Fibroblast of skin of left biceps (primary cell): ENCODE results near the gene TRIP11.
"Not testable (repeated sequence)": the region's sequence is repeated elsewhere in the genome, so short reads cannot be mapped to it uniquely, and the experiment has no call there.

Experiments
- DNase-seq, 2 experiments: peaks; one replicate each; pipeline ENCODE4 v3.0.0-alpha.2; 2013; ENCODE audit warnings: low read depth in 2 of 2

TRIP11 gene

DNA sequence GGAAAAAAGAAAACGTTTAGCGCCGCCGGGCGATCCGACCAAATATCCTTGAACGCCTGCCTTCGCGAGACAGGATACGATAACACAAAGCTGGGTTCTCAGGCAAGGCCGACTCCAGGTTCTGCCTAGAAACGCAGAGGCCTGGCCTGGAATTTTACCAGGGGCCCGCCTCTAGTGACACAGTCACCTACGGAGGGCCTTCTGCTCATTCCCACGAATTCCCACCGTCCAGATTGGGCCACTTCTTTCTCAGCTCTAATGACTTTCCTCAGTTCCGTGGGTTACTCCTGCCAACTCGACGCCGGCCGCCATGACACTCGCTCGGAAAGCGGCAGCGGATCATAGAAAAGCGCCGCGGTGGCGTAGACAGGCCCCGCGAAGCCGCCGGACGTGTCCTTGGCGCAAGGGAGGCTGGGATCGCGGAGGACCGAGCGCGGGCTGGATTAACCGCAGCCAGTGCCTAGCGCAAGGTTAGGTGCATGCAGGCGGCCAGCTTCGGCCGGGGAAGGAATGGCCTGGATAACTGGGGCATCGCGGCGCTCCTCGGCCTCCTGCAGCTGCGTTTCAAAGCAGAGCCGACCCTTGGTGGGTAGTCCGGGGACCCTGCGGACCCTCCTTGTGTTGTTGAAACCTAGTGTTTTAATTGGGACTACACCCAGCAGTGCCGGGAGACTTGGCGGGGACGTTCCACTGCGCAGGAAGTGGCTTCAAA lies at the start of gene TRIP11:
TRIP11 (minus strand) TSS at position 341 of the 712 bp plus-strand sequence. CDS start 374 bp downstream, outside the sequence.
- peak; percentile 78 to 79 for DNase-seq

DNA sequence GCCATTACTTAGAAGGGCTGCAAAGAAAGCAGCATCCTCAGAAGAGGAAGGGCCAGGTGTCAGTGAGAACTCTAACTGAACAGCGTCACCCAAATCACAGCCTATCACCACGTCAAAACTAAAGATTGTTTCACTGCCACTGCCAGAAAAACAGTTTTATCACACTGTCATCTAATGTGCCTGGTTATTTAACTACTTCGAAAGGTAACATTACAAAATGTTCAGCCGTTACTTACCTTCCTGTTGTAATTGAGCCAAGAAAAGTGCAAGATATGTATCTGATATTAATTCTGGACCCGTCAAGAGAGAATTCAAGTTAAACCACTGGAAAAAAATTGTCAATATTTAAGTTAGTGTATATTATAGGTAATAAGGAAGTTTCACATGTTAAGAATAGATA lies 48.6 kb upstream of the TRIP11 start:
- DNase-seq: no peak

DNA sequence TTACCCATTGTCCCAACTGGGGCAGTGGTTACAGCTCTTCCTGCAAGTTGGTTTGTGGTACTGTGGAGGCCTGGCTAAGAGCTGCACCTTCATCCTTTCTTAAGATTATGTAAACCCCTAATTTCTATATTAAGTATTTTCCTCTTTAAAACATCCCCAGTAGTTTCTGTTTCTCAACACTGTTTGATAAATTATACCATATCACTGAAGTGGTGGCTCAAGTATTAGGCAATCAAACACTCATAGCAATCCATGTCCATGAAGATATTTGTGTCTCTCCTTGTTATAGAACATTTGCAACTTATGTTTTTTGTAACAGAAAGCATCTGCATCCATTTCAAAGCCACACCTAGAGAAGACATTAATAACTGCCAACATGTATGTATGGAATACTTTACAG lies 34.7 kb upstream of the TRIP11 start:
- no peak for DNase-seq

DNA sequence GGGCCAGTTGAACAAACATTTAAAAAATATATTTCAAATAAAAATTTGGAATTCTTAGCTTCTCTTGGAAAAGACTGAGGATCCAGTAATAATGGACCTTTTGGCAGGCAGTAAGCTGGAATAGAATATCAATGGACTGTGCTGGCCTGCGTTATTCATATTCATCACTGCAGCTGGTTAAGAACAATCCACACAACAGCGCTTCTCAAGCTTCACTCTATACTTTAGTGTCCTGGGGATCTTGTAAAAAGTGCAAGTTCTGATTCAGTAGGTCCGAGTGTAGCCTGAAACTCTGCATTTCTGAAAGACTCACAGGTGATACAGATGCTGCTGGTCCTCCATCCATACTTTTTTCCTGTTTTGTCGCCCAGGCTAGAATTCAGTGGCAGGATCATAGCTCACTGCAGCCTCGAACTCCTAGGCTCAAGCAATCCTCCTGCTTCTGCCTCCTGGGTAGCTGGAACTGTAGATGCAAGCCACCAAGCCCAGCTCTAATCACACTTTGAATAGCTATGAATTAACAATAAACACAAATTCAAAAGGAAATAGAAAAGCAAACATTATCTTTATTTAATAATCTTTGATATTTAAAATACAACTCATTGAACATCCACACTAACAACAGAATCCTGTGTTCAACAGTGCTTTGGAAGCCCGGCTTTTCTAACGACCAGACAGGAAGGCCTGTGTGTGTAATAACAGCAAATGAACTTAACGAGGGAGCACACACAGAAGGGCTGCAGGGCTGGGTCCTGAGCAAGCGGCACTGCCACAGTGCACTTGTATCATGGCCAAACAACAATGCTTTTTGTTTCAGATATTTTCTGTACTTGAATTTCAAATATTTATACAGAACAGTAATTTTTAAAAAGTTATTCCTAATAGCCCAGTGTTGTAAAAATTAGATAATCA lies 18.4 kb upstream of the TRIP11 start:
- DNase-seq: no peak

DNA sequence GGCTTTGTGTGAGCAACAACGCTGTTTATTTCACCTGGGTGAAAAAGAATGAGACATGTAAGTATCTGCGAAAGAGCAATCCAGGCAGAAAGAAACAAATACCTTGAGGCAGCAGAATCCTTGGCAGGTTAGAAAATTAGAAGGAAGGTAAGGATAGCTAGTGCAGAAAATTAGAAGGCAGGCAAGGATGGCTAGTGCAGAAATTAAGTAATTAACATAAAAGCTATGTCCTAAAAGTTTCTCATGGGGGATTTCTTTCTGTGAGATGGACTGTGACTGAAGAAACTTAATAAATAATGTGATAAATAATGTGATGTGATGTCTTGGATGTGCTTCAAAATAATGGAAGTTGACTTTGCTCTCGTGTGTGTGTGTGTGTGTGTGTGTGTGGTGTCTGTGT lies 9.9 kb upstream of the TRIP11 start:
- no peak for DNase-seq

DNA sequence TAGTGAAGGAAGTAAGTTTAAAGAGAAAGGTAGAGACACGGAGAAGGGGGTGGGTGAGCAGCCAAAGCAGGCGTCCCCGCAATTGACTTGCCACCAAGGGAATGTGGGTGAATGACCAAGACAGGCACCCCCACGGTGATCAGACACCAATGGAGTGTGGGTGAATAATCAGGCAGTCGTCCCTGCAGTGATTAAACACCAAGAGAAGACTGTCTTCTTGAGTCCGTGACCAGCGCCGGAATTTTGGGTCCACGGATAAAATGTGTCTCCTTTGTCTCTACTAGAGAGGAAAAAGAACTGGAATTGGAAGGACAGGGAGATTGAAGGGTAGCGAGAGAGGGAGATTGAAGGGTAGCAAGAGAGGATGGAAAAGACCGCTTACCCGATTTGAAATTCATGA lies 9.4 kb upstream of the TRIP11 start:
- not testable (repeated sequence) for DNase-seq

DNA sequence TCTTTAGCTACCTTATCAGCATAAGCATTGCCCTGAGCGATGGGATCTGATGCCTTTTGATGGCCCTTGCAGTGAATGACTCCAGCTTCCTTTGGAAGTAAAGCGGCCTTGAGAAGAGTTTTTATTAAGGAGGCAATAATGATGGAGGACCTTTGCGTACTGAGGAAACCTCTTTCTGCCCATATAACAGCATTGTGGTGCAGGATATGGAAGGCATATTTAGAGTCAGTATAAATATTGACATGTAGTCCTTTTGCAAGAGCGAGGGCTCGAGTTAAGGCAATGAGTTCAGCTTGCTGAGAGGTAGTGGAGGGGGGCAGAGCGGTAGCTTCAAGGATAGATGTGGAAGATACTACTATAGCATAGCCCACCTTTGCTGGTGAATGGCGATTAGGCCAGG lies 6.0 kb upstream of the TRIP11 start:
- DNase-seq: not testable (repeated sequence)

DNA sequence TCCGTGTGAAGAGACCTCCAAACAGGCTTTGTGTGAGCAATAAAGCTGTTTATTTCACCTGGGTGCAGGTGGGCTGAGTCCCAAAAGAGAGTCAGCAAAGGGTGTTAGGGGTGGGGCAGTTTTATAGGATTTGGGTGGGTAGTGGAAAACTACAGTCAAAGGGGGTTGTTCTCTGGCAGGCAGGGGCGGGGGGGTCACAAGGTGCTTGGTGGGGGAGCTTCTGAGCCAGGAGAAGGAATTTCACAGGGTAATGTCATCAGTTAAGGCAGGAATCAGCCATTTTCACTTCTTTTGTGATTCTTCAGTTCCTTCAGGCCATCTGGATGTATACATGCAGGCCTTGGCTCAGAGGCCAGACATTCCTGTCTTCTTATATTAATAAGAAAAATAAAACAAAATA lies 1.9 kb upstream of the TRIP11 start:
- not testable (repeated sequence) for DNase-seq

DNA sequence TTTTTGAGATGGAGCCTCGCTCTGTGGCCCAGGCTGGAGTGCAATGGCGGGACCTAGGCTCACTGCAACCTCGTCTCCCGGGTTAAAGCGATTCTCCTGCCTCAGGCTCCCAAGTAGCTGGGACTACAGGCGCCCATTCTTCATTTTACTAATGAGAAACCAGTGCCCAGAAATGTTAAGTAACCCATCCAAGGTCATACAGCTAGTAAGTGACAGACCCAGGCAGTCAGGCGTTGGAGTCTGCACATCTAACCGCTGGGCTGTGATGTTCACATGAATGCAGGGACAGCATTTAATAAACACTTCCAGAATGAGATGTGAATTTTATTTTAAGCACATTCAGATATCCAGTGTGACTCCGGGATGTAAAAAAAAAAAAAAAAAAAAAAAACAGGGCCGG lies 1.3 kb upstream of the TRIP11 start:
- no peak for DNase-seq

DNA sequence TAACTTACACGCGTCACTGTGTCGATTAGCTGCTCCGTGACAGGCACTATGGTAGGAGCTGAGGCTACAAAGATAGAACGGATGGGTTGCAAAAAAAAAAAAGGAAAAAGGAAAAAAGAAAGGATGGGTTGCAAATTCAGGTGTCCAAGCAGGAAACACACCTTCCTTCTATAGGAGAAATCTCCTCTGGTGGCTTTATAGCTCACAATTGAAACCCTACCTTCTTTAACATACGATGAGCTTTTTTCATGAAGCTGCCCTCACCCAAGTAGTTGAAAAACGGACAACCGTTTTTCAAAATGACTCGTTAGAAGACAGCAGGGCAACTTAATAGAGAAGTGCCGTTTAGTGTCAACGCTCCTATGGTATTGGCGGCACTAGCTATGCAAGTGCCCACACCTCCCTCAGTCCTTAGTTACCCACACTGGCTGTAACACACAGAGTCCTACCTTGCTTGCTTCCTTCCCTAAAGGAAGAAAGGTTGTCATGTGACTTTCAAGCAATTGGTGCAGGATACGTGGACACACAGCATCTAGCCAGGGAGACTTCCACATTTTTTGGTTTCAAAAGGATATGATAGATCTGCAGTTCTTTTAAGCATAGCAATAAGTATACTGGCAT lies 682 bp upstream of the TRIP11 start:
- DNase-seq: peak in 1 of 2 experiments; percentile 2

DNA sequence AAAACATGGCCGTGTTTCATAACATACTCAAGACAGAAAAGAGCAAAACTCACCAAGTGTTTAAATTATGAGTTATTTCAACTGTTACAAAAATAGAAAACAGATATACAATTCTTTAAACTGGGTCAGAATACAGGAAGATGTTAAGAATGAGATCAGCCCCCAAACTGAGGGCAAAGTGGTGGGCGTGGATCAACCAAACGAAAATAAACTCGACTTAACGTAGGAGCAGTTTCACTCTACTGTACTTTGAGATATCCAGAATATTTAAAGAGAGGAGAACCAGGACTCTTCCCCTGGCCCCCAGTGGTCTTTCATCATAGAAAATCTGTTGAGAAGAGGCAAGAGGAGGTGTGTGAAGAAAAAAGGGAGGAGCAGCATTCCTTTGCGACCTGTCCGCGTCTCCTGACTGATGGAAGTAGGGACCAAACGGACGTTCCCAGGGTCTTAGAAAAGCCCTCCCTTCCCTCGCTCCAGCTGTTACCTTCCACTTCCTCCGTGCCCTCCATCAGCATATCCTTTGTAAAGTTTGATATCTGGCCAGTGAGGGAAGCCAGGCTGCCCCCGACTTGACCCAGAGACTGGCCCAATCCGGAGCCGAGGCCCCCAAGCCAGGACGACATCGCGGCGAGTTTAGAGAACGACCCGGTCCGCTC lies 668 bp downstream of the TRIP11 start:
- DNase-seq: peak; percentile 14 to 26

DNA sequence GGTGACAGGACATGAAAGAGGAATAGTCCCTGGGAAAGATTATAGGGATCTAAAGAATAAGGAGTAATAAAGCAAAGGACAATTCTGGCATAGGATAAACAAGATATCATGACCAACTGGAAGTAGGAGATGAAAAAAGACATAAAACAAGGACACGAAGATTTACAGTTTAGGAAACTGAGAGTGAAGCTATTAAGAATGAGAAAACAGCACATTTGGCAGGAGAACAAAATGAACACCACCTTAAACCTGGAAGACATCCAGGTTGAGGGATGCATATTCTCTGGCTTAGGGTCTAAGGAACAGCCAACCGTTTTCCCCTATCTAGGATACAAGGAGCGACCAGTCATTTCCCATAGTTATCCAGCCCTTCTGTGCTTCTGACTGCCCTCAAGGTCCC lies 1.9 kb downstream of the TRIP11 start:
- no peak for DNase-seq

DNA sequence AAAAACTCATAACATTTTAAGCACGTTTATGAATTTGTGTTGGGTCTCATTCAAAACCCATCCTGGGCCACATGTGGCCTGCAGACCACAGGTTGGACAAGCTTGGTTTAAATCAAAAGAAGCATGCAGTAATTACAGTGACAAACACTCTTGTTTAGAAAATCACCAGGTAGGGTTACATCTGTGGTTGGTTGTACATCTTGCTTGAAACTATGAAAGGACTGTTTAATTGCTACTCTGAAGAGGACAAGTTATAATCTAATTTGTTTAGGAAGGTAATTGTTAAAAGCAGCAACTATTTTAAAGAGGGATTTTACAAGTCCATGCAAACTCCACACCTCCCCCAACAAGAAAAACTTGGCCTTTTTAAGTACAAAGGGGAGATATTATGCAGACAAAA lies 4.0 kb downstream of the TRIP11 start:
- DNase-seq: no peak

DNA sequence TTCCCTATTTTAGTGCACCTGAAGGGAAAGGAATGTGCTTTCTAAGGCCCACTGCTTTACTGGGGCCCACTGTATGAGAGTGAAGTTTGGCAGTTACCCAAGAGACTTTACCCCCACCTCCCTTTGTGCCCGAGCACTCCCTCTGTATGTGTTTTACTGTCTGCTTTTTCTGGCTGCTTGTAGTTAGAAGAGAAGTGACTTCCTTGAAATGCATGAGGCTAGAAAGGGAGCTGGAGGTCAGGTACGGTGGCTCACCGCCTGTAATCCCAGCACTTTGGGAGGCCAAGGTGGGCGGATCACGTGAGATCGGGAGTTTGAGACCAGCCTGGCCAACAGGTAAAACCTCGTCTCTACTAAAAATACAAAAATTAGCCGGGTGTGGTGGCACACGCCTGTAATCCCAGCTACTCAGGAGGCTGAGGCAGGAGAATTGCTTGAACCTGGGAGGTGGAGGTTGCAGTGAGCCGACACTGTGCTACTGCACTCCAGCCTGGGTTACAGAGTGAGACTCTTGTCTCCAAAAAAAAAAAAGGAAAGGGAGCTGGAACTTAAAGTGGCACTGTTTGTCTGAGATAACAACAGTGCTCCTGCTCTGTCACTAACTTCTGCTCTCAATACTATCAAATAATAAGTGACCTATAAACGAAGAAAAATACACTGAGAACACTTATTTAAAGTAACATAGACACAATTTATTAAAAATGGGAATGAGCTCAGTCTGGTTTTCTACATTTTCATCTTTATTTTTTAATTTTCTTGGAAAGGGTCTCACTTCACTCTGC lies 5.8 kb downstream of the TRIP11 start:
- no peak for DNase-seq

DNA sequence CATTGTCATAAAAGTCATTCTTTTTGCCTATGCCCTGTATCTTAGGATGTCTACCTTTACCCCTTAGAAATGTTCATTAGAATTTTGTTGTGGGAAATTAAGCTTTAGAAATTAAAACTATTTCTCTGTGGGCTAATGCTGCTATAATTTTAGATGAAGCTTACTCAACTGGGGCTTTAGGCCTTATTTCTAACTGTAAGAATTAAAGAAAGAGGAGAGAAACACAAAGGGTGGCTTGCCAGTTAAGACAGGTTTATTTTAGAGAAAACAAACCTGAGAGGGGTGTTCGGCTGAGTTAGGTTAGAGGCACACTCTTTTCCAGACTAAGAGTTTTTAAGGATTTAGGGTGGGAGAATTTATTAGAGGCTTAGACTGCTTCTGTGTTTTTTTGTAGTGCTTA lies 6.4 kb downstream of the TRIP11 start:
- no peak for DNase-seq

DNA sequence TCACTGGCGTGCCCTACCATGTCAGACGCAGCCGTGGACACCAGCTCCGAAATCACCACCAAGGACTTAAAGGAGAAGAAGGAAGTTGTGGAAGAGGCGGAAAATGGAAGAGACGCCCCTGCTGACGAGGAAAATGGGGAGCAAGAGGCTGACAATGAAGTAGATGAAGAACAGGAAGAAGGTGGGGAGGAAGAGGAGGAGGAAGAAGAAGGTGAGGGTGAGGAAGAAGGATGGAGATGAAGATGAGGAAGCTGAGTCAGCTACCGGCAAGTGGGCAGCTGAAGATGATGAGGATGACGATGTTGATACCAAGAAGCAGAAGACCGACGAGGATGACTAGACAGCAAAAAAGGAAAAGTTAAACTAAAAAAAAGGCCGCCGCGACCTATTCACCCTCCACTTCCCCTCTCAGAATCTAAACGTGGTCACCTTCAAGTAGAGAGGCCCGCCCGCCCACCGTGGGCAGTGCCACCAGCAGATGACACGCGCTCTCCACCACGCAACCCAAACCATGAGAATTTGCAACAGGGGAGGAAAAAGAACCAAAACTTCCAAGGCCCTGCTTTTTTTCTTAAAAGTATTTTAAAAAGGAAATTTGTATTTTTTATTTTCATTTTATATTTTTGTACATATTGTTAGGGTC lies 13.2 kb downstream of the TRIP11 start:
- no peak for DNase-seq

DNA sequence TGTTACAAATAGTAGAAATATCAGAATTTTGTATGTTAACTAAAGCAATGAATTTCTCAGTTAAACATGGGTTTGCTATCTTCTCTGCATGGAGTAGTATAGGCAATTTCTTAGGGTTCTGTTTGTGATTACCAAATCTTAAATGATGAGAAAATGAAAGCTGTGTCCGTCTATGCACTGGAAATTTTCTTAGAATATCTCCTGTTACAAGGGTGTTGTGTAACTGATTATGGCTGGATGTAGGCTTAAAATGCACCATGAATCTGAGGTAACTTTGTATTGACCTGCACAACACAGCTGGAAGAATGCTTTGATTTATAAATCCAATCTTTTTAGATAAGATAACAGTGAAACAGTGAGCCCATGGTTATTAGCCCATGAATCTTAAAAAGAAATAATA lies 17.8 kb downstream of the TRIP11 start:
- no peak for DNase-seq

DNA sequence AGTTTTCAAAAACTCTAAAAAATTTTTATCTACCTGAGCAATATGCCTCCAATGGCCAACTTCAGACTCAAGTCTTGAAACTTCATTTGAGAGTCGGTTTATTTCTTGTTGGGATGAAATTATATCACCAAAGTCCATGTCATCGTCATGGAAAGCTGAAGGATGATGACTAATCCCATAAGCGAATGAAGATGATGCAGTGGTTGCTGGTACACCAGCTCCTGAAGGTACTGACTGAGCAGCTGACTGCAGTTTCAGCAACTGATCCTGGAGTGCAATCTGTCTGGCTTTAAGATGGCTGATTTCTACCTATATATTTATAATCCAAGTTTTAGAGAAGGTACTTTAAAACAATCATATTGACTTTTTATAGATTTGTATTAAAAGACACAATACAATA lies 18.3 kb downstream of the TRIP11 start:
- DNase-seq: no peak

DNA sequence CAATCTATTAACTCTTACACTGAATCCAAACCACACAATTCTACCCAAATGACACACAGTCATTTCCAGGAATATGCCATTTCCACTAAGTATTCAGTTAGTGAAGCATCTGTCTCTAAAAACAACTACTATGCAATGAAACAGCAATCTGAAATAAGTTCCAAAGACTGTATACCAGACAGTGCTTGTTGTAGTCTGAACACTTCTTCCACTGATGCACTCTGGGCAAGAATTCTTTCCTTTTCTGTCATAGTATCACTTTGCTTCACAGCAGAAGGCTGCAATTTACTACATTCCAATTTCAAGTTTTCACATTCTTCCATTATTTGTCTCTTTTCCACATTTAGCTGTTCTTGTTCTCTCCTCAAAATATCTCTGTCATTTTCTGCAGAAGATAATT lies 25.8 kb downstream of the TRIP11 start:
- DNase-seq: no peak

DNA sequence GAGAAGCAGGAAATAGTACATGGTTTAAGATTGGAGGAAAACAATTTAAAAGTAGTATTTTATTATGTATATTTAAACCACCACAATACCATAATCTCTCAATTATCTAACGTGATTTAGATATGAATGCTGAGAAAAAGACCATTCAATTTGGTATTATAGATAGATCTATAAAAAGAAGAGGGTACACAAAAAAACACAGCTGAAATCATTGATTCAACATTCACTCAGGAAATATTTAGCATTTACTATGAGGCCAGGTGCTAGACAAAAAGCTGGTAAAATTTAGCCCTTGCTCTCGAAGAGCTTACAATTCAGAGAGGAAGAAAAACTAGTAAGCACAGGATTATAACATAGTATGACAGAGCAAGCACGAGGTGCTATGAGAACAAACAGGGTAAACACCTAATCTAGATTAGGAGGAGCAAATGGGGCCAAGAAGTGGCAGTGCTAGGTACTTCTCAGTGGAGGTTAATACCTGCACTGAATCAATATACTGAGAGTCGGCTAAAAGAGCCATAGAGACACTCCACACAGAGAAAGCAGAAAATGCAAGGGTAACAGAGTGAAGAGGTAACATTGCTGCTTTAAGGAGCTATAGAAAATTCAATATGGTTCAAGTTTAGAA lies 27.6 kb downstream of the TRIP11 start:
- DNase-seq: no peak
